Stimulated activated CD4-positive, alpha-beta T cell treated with anti-CD3 and anti-CD28 coated beads, Interleukin-15, amount 100 ng/mL, for 24 hours (primary cell): ENCODE data around the gene TMEM69.
"Not testable (repeated sequence)": the region's sequence is repeated elsewhere in the genome, so short reads cannot be mapped to it uniquely, and the experiment has no call there.

Experiments used
- DNase-seq: peaks from one replicate; pipeline ENCODE4 v3.0.0-alpha.2; 2020

The TMEM69 gene

DNA sequence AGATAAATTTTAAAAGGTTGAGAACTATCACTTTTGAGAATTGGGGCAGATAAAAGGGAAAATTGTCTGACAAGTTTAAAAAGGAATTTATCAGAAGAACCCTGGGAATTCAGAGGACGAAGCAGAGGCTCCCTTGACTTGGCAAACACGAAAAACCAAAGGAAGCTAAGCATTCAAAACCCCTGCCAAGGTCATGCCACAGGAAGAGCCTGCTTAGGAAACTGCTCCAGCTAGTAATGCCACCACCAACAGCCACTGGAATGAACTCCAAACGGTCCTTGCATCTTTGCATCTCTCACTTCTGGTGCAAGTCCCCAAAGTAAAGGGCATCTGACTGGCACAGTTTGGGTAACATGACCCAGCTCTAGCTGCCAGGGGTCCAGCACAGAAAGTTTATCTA lies 8.9 kb upstream of the TMEM69 start:
- DNase-seq = no peak

DNA sequence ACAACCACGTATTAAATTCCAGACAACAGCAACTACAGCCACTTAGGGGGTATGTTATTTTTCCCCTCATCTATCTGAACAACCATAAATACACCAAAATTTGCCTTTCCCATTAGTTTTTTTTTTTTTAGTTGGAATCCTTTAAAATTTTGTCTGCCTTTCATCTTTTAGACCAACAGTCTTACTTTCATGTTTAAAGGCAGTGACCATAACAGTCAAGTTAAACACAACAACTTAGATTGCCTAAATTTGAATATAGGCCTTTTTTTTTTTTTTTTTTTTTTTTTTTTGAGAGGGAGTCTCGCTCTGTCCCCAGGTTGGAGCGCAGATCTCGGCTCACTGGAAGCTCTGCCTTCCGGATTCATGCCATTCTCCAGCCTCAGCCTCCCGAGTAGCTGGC lies 5.0 kb upstream of the TMEM69 start:
- DNase-seq = no peak

DNA sequence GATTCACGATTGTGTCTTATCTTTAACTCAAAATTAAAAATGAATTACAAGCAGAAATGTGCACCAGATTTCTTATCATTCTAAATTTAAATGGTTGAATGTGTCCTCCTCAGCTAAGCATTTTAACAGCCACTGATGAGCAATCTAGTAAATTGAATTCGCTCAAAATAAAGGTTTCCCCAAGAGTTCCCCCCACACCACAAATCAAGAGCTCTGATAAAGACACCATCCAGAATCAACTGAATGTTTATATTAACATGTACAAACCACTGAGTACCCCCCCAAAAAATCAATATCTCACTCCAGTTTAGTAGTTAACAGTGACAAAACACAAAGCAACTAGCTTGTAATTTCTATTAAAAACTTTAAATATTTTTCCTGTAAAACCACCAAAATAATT lies 3.6 kb upstream of the TMEM69 start:
- no peak for DNase-seq

DNA sequence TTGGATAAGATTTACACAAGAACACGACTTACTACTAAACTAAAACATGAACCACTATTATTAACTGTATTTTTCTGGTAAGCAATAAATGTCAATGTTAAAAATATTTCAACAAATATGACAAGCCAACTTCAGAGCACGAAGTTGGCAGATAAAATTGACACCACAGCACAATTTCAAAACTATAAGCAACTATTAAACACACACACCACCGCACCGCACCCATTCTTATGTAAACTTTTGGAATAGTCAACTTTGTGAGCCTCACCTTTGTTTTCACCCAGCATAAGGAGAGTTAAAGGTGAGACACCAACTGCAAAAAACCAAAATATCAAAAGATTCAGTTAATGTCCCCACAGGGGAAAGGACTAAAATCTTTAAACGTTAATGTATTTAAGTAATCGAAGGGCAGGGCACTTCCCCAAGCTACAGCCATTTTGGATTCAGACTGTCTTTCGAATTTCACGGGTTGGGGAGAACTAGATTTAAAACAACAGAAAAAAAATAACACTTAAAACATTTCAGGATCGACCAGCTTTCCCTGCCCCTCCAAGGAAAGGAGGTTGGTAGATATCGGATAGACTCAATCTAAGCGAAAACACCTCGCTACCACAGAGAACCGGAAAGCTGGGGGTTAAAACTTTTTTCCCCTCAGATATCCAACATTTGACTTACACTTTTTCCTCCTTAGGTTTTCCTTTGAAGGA lies 2.5 kb upstream of the TMEM69 start:
- DNase-seq = no peak

DNA sequence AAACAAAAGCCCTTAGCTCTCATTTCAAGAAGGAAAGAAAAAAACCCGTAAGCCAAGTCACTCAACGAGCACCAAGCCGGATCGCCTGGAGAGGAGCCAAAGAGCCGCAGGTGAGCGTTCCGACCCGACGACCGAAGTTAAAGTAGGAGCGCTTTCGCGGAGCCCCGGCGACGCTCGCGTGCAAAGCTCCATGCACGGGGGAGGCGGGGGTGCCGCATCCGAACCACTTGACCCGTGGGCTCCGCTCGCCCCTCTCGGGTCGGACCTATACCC lies 2.0 kb upstream of the TMEM69 start:
- peak; percentile 68 for DNase-seq

DNA sequence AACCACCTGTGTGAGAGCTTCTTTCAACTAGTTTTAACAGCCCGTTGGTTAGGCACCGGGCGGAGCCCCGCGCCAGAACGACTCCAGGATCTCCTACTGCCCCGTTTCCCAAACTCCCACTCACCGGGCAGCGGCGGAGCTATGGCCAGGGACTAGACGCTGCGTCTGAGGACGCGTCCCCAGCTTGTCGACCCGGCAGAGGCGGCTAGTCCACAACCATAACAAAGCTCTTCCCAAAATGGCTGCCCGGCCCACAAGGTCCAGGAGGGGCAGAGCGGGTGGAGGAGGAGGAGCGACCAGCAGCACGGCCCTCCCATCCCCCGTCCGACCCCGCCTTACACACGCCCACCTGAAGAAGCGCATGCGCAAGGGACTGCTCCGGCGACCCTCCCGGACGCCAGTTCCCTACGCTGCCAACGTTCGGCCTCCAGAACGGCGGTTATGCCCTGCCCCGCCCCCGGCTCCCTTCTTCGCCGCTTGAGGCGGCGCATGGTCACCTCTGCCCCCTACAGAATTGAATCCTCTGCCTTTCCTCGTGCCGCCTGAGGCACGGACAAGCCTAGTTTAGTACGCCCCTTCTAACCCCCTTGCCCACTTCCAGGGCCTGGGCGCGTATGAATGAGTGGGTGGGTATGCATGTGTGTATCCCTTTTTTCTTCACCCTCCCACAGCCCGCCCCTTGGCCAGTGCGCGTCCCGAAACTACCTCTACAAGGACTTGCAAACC lies 1.5 kb upstream of the TMEM69 start, which contains the start of gene GPBP1L1:
Gene GPBP1L1 (minus strand): TSS at position 246 of the 726 bp plus-strand sequence. CDS start 27,446 bp downstream, outside the sequence.
- DNase-seq = peak; percentile 97

DNA sequence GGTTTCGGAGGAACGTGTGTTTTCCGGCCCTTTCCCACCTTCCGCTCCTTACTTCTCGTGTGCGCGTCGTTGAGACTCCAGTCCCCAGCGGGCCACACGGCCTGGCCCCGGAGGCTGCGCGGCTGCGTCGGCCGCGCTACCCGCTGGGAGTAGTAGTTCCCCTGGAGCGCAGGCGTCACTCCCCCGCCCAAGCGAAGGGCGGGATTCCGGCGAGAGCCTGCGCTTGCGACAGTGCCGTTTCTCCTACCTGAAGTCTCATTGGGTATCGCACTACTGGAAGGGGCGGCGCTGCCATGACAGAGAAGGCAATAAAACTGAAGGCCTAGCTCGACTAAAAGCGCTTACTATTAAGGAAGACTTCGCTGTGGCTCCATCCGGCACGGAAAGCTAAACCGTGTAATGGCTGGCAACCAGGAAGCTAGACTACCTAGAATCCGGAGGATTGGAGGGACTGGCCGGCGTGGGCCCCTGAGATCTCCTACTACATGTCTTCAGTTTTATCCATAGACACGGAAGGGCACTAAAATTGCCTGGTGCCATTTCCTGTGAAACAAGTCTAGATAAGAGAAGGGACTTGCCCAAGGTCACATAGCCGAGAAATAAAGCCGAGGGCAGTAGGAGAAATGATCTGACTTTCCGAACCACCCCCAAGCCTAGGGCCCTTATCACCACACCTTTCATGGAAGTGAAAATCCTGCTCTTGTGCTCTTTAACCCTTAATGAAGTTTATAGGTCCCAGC lies 797 bp upstream of the TMEM69 start:
- DNase-seq = peak; percentile 97

DNA sequence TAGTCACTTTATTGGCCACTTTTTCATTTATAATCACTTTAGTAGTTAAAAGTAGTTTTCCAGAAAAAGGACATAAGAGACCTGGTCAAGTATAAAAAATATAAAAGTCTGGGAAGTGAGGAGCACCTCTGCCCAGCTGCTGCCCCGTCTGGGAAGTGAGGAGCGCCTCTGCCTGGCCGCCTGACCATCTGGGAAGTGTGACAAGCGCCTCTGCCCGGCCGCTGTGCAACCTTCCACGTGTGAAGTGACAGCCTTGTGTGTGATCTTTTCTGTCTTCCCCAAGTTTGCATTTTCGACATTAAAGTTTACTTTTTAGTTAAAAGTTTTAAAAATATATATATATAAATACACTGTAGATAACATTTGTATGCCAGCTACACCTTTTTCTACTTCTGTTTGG lies 5.8 kb downstream of the TMEM69 start:
- DNase-seq = not testable (repeated sequence)

DNA sequence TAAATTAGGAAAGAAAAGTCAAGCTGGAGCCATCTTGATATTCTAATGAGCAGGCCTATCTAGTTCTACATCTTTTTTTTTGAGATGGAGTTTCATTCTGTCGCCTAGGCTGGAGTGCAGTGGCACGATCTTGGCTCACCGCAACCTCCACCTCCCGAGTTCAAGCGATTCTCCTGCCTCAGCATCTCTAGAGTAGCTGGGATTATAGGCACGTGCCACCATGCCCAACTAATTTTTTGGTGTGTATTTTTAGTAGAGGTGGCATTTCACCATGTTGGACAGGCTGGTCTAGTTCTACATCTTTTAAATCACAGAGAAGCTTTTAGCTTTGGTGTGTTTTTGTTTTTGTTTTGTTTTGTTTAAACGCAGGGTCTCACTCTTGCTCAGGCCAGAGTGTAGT lies 6.8 kb downstream of the TMEM69 start:
- DNase-seq = no peak

DNA sequence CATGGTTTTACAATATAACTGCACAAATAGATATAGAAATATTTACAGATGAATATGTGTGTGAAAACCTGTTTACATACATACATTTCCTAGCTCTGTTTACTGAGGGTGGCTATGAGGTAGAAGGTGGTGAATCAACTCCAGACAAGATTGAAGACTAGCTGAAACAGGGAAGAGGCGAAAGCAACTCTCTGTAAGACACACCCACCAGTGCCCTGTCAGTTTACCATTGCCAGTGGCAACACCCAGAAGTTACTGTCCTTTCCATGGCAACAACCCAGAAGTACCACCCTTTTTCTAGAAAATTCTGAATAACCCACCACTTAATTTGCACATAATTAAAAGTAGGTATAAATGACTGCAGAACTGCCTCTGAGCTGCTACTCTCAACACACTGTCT lies 16.7 kb downstream of the TMEM69 start:
- no peak for DNase-seq

DNA sequence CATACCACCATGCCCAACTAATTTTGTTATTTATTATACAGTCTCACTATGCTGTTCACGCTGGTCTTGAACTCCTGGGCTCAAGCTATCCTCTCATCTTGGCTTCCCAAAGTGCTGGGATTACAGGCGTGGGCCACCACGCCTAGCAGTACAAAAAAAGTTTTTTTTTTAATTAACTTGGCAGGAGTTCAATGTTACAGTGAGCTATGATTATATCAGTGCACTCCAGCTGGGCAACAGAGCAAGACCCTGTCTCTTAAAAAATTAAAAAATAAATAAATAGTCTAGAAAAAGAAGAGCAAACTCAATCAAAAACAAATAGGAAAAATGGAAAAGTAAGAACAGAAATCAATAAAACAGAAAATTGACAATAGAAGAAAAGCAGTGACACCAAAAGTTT lies 25.7 kb downstream of the TMEM69 start:
- no peak for DNase-seq

DNA sequence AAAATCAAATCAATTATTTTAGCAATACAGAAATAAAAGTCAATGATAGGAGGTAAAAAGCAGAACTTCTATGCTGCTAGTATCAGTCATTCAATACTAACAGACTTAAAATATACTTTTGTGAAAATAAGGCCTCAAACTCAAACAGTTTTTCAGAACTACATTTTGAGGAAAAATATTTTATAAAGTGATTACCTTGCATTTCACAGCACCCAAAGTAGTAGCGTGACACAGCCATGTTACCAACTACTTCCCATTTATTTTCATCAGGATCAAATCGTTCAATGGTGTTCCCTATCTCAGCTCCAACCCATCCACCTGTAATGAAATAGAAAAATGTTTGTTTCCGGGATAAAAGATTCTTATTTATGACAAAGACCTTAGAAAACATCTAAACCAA lies 28.7 kb downstream of the TMEM69 start:
- no peak for DNase-seq

DNA sequence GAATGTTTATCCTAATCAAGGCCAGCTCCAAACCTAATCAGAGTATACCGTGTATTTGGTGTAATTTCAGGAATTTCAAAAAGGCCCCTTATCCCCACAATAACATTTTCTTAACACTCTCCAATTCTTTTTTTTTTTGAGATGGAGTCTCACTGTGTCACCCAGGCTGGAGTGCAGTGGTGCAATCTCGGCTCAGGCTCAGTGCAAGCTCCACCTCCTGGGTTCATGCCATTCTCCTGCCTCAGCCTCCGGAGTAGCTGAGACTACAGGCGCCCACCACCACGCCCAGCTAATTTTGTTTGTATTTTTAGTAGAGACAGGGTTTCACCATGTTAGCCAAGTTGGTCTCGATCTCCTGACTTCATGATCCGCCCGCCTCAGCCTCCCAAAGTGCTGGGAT lies 29.4 kb downstream of the TMEM69 start:
- not testable (repeated sequence) for DNase-seq

DNA sequence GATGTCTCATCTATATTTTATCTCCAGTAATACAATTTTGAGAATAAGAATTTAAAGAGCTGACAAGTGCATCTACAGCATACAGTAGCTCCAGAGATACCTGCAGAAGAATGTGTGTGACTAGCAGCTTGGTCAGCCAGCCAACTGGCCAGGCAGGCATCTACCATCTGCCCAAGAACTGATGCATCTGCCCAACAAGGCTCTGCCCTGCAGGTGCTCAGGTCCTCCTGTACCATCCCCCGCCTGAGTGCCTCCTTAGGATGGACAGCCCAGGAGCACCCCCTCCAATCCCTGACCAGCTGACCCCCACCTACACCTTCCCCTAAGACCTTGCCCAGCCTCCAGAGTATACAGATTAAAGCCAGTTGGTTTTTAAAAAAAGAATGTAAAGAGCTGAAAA lies 30.3 kb downstream of the TMEM69 start:
- no peak for DNase-seq

DNA sequence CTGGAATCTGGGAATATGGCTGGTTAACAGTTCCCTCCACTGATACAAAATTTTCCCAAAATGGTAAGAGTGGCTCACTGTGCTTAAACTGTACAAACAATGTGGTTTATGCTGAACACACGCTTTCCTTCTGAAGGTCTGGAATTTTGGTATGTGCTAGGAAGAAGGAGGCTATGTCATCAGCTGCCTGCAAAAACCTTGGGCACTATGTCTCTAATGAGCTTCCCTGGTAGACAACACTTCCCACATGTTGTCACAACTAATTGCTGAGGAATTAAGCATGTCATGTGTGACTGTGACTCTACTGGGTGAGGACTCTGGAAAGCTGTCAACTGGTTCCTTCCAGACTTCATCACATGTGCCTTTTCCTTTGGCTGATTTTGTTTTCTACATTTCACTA lies 33.2 kb downstream of the TMEM69 start:
- DNase-seq = no peak

DNA sequence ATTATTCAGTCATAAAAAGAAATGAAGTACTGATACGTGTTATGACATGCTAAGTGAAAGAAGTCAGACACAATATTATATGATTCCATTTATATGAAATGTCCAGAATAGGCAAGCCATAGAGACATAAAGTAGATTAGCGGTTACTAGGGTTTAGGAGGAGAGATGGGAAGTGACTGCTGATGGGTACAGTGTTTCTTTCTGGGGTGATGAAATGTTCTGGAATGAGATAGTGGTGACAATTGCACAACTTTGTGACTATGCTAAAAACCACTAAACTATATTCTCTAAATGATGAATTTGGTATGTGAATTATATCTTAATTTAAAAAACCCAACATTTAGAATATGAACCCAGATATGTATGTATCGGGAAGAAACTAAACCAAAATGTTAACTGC lies 34.8 kb downstream of the TMEM69 start:
- DNase-seq = no peak

DNA sequence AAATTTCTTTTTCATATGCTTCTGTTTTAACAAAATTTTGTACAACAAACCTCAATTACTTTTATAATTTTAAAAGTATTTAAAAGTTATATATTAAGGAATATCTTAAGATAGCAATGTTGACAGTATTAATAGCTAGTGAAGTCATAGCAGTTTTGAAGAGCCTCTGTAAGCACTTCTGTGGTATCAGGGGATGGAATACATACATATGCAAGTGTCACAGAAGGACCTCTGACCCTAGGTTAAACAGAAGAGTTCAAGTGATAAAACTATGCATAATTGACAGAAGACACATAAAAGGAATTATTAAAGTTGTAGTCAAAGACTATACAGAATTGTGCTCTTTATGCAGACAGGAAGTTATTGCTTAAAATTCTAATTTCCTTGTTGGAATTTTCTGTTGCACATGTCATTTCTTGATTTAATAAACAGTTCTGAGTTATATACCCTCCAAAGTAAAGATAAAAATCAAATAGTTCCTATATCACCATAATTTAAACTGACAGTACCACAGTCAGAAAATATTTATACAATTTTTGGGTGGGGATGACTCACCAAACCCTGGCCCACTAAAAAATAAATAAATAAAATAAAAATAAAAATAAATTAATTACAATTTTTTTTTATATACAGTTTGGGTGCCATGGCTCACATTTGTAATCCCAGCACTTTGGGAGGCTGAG lies 35.4 kb downstream of the TMEM69 start:
- DNase-seq = no peak

DNA sequence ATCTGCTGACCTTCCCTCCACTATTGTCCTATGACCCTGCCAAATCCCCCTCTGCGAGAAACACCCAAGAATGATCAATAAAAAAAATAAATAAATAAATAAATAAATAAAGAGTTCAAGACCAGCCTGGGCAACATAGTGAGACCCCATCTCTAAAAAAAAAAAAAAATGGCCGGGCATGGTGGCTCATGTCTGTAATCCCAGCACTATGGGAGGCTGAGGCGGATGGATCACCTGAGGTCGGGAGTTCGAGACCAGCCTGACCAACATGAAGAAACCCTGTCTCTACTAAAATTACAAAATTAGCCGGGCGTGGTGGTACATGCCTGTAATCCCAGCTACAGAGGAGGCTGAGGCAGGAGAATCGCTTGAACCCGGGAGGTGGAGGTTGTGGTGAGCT lies 38.0 kb downstream of the TMEM69 start:
- not testable (repeated sequence) for DNase-seq

DNA sequence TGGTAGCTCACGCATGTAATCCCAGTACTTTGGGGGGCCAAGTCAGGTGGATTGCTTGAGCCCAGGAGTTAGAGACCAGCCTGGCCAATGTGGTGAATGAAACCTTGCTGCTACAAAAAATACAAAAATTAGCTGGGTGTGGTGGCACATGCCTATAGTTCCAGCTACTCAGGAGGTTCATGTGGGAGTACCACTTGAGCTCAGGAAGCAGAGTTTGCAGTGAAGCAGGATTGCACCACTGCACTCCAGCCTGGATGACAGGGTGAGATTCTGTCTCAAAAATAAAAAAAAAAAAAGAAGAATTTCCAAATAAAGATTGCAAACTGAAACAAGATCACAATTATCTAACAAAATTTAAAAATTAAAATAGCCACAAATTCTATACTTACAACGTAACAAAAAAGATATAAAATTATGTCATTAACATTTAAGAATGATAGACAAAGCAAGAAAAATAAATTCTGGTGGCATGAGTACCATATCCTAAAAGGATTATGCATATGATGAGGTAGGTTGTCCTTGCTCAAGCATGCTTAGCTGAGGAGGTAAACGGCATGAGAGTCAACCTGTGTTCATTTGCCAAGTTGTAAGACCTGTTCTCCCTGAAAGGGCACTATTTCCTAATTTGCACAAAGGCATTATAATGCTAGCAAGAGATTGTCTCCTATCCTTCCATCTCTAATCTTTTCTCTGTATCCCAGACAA lies 42.2 kb downstream of the TMEM69 start:
- no peak for DNase-seq

DNA sequence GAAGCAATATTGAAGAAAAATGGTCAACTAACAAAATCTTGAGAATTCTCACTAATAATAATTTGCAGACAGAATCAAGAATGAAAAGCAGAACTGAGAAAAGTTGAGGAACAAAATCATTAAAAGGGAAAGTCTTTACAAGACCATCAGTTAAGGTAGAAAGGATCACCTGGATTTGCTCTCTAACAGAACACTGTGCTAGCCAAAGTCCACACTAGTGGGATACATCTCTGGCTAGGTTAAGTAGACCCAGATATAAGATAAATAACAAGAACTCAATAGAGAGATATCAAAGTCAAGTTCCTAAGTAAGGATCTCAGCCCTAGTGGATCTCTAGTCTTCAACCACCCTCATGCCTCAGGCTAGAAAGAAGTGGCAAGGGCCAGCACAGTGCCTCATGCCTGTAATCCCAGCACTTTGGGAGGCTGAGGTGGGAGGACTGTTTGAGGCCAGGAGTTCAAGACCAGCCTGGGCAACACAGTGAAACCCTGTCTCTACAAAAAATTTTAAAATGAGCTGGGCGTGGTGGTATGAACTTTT lies 42.9 kb downstream of the TMEM69 start:
- DNase-seq = no peak

DNA sequence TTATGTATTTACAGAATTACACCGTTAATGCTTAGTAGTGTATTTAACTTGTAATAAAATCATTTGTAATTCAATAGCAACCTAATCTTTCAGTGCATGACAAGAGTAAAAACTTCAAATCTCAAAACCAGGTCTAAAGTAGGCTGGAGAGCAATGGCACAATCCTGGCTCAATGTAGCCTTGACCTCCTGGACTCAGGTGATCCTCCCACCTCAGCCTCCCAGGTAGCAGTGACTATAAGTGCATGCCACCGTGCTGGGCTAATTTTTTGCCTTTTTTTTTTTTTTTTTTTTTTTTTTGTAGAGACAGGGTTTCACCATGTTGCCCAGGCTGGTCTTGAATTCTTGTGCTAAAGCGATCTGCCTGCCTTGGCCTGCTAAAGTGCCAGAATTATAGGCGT lies 51.2 kb downstream of the TMEM69 start:
- DNase-seq = no peak

DNA sequence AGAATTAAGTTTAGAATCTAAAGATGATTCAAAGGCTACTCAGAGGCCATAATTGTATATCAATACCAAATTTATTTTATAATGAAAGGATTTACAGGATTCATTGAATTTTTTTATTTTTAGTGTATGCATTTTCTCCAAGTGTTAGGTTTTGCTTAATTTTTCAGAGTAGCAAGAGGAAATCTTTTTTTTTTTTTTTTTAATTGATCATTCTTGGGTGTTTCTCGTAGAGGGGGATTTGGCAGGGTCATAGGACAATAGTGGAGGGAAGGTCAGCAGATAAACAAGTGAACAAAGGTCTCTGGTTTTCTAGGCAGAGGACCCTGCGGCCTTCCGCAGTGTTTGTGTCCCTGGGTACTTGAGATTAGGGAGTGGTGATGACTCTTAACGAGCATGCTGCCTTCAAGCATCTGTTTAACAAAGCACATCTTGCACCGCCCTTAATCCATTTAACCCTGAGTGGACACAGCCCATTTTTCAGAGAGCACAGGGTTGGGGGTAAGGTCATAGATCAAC lies 51.7 kb downstream of the TMEM69 start:
- not testable (repeated sequence) for DNase-seq
